Stimulated activated CD8-positive, alpha-beta memory T cell treated with anti-CD3 and anti-CD28 coated beads, Interleukin-15, amount 100 ng/mL, for 4 hours (primary cell): ENCODE results near the gene CYP4F8.
A peak's percentile ranks its signal among the peaks of the same experiment; 100 is the strongest.

Experiments
- DNase-seq, 2 donors: peaks; one replicate each; pipeline ENCODE4 v3.0.0-alpha.2; 2020; ENCODE audit warnings: low read depth in 2 of 2

Gene CYP4F8

DNA sequence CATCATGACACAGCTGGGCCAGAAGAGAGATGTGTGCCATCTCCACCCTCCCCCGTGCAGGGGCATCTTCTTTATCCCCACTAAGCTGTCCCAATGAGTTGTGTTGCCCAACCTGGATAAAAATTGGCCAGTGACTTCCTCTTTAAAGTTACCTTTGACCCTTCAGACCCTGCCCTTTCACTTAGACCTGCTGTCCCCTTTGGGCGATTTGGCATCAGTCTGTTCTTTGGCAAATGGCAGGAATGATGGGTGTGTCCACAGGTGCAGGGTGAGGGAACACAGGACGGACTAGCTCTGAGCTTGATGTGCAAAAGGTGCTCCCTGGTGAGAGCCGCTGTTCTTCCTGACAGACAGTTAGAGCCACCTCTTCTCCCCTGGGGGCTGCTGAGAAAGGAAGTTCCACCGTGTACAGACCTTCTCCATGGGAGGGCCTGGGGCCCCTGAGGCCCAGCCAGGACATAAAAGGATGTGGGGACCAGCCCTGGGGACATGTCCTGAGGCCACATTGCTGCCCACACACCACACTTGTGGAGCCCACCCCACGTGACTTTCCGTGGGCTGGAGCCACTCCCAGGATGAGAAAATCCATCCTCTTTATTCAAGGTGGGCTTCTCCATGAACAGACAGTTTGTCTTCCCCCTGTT lies 1.7 kb downstream of the CYP4F8 start:
- no peak for DNase-seq

DNA sequence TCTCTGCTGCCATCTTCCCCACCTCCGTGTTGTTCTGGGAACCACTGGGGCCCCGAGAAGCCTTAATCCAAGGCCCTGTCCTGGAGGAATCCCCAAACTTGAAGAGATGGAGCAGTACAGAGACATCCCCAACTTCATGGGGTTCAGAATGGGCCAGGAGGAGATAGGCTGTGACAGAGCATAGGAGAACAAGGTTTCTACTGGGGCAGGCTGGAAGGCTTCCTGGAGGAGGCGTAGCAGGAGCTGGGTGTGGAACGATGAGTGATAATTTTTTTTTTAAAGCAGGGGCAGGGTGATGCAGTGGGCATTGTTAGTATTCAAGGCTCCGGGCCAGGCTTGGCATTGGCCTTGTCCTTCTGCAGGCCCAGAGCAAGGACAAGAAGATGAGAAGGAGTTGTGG lies 3.3 kb downstream of the CYP4F8 start:
- no peak for DNase-seq

DNA sequence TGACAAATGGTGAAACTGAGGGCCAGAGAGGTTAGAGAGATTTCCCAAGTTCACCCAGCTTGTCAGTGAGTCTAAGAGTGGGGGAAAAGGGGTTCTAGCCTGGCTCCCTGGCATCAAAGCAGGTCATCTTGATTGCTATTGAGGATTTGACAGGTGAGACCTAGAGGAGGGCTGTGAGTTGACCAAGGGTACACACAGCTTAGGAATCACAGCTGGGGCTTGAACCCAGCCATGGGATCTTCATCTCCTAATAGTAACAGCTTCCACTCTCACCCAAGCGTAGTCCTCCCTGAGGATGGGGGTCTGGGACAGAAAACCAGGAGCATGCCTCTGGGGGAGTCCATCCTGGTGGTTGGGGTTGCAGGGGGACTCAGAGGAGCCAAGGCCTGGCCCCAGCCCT lies 6.8 kb downstream of the CYP4F8 start:
- no peak for DNase-seq

DNA sequence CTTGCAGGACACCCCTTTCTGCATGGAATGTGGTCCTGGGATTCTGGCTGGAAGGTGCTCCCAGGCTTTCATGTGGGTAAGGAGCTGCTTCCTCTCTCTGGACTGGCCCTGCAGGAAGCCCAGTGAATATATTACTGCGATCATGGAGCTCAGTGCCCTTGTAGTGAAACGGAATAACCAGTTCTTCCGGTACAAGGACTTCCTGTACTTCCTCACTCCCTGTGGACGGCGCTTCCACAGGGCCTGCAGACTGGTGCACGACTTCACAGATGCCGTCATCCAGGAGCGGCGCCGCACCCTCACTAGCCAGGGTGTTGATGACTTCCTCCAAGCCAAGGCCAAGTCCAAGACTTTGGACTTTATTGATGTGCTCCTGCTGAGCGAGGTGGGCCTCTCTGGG lies 8.0 kb downstream of the CYP4F8 start:
- no peak for DNase-seq

DNA sequence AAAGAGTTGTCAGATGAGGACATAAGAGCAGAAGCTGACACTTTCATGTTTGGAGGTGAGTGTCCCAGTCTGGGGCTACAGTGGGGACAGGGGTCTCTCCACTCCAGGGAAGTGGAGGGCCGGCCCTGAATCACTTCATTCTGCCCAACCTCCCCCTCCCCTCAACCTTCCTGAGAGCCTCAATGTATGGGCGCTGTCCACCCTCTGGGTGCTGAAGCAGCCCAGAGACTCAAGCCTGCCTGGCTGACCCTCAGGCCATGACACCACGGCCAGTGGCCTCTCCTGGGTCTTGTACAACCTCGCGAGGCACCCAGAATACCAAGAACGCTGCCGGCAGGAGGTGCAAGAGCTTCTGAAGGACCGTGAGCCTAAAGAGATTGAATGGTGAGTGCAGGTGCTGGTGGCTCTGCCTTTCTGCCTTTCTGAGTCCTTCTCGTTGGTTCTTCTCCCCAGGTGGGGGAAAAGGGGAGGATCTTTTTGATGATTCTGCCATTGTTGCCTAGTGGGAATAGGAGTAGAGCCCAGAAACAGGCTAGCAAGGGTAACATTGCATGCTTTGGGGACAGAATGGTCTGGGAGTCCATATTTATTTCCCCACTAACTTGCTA lies 8.8 kb downstream of the CYP4F8 start:
- DNase-seq: no peak

DNA sequence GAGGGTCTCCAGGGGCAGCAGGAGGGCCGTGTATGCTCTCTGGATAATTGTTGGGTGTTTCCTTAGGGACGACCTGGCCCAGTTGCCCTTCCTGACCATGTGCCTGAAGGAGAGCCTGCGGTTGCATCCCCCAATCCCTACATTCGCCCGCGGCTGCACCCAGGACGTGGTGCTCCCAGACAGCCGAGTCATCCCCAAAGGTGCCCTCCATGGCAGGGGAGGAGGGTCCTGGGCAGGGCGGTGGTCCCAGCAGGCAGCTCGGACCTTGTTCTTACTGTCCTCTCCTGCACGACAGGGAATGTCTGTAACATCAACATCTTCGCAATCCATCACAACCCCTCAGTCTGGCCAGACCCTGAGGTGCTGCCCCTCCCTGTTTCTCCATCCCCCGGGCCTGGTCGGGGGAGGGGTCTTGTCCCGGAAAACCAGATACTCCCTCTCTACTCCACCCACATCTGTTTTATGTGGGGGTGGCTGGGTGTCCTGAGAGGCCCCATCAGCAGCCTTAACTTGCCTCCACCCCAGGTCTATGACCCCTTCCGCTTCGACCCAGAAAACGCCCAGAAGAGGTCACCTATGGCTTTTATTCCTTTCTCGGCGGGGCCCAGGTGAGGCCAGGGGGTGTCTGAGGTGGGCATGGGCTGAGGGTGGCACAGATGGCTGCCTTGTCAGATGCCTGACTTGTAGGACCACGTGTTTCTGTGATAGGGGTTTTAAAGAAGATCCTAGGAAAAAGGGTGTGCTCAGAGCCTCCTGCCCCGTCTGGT lies 13.4 kb downstream of the CYP4F8 start:
- DNase-seq: no peak

DNA sequence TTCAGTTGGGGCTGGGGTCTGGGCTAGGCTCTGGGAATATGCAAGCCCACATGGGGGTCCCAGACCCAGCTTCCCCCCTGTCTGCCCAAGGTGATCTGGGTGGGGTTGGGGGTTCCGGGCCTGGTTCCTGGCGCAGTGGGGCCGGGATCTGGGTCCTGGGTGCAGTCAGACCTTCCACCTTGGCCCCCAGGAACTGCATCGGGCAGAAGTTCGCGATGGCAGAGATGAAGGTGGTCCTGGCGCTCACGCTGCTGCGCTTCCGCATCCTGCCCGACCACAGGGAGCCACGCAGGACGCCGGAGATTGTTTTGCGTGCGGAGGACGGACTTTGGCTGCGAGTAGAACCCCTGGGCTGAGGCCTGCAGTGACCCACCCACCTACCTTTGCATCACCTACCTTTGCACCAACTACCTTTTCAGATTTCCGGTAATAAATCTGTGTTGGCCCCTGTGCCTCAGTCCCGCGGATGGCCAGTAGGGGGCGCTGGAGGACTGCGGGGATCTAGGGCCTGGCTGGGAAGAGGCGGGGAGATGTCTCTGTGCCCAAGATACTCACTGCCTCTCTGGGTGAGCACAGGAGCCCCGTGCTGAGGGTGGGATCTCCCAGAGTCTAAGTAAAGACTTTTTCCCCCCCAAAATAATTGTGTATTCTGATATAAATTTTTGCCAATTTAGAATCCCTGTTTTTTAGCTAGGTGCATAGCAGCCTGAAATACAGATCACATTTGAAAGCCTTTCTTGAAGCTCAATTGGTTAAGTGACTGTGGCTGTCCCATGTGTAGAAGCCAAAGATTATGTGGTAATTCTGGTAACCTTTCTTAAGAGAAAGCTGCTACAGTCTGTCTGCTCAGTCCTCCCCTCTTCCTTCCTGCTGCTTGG lies 14.2 kb downstream of the CYP4F8 start:
- DNase-seq: peak; percentile 64 to 71

DNA sequence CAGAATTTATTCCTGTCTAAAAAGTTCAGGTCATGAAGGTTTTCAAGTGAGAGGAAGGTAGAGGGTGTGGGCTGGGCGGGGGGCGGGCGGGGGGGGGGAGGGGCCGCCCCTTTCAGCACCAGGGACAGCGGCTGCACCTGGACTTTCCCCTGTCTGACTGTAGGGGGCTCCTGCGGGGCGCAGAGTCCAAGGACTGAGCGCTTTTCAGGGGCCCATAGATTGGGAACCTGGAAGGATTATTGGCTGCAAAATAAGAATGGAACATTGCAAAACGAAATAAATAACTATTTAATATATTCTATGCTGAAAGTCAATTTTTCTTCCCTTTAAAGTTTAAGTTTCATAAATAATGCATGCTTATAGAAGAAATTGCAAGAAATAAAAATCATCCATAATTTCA lies 16.8 kb downstream of the CYP4F8 start:
- DNase-seq: no peak

DNA sequence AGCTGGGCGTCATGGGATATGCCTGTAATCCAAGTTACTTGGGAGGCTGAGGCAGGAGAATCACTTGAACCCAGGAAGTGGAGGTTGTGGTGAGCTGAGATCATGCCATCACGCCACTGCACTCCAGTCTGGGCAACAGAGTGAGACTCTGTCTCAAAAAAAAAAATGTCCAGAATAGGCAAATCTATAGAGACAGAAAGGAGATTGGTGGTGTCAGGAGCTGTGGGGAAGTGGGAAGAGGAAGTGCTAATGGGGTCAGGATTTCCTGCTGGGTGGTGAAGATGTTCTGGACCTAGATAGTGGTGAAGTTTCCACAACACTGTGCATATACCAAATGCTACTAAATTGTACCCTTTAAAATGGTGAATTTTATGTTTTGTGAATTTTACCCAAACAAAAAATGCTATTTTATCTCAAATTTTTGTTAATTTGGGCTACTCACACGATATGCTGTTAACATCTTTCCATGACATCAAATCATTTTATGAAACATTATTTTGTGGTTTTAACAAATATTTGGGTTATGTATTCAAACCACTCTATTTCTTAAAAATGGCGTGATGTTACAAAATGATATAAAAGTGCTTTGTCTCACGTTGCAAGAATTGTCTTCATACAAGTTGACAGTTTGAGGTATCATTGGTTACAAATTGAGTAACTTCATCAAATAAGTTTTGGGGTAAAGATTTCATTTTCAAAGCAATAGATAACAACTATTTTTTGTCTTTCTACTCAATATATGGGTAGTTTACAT lies 18.2 kb downstream of the CYP4F8 start:
- DNase-seq: no peak

DNA sequence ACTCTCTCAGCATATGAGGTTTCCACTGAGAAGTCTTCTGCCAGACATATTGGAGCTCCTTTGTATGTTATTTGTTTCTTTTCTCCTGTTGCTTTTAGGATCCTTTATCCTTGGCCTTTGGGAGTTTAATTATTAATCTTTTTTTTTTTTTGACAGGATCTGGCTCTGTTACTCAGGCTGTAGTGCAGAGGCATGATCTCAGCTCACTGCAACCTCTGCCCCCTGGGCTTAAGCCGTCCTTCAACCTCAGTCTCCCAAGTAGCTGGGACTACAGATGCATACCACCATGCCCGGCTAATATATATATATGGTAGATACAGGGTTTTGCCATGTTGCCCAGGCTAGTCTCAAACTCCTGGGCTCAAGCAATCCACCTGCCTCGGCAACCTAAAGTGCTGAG lies 19.1 kb downstream of the CYP4F8 start:
- DNase-seq: no peak

DNA sequence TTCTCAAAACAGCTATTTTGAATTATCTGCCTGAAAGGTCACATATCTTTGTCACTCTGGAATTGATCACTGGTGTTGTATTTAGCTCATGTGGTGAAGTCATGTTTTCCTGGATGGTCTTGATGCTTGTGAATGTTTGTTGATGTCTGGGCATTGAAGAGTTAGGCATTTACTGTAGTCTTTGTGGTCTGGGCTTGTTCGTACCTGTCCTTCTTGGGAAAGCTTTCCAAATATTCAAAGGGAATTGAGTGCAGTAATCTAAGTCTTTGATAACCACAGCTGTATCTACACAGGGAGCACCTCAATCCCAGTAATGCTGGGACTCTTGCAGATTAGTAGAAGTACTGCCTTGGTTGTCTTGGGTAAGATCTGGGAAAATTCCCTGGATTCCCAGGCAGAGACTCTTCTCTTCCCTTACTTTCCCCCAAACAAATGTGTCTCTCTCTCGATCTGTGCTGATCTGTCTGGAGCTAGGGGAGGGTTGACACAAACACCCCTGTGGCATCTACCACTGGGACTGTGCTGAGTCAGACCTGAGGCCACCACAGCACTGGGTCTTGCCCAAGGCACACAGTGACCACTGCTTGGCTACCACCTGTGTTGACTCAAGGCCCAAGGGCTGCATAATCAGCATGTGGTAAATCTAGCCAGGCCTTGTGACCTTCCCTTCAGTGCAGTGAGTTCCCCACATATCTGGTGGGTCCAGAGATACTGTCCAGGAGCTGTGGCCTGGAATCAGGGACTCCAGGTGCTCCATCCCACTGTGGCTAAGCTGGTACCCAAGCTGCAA lies 20.2 kb downstream of the CYP4F8 start:
- no peak for DNase-seq

DNA sequence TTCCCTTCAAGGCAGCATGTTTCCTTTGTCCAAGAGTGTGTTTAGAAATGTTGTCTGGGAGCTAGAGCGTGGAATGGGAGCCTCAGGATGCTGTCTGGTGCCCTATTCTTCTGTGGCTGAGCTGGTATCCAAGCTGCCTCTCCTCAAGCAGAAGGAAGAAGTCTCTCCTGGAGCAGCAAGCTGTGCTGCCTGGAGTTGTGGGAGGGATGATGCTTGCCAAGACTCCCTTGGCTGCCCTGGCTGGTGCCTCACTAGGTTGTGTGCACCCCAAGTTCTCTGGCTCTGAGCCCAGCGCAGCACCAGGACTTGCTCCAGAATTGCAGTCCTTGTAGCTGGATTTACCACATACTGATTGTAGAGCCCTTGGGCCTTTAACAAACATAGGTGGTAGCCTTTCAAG lies 21.0 kb downstream of the CYP4F8 start:
- no peak for DNase-seq

DNA sequence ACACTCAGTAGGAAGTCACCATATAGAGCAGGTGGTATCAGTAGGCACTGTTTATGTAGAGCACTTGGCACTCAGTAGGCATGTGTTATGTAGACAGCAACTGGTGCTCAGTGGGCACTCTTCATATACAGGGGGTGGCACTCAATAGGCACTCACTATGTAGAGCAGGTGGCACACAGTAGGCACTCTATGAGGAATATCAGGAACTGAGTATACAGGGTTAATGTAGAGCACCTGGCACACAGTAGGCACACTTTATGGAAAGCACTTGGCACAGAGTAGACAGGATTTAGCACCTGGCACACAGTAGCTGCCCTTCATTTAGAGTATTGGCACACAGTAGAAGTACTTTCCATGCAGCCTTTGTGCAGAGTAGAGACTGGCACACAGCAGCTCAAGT lies 24.6 kb downstream of the CYP4F8 start:
- DNase-seq: no peak

DNA sequence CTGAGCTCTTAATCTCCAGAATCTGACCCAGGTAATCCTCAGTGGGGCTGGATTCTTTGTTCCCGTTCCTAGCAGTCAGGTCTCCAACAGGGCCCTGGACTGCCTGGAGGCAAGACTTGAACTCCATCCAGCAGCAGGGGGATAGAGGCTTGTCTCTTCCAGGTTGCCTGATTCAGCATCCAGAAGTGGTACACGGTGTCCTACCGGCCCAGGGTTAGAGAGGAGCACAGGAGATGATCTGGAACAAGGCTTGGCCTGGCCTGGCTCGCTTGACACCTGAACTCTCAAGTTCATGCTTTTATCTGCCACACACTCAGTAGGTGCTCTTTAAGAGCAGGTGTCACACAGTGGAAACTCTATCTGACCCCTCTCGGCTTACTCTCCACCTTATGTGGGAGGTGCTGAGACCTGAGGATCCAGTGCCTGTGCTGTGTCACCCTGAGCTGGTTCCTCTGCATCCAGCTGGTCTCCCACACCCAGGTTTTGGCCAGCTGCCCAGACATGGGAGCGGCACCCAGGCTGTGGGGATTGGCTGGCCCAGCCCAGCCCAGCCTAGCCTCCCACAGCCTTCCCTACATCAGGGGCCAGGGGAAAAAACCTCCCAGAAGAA lies 25.4 kb downstream of the CYP4F8 start, which contains the start of gene CYP4F3:
TSS of gene CYP4F3 (plus strand) at position 604 of the 610 bp plus-strand sequence. CDS start 519 bp downstream, outside the sequence.
- DNase-seq: no peak

DNA sequence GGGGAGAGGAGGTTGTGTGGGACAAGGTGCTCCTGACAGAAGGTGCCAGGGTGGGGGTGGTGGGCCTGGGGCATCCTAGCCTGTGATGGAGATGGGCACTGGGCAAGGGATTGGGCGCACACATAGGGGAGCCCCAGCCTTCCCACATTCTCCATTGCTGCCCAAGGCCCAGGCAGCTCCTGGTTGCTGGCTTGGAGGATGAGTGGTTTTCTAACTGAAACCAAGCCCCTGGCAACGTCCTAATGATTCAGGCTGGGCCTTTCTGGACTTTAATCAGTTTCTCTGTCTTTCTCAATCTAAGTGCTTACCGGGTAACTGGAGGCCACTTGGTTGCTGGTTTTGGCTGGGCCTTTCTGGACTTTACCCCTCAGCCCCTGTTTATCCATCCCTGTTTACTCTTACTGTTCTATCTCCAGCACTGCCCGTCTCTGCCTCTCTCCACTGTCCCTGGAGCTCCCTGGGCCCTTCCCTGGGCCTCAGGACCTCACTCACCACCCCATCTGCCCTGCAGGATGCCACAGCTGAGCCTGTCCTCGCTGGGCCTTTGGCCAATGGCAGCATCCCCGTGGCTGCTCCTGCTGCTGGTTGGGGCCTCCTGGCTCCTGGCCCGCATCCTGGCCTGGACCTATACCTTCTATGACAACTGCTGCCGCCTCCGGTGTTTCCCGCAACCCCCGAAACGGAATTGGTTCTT lies 26.0 kb downstream of the CYP4F8 start:
- no peak for DNase-seq

DNA sequence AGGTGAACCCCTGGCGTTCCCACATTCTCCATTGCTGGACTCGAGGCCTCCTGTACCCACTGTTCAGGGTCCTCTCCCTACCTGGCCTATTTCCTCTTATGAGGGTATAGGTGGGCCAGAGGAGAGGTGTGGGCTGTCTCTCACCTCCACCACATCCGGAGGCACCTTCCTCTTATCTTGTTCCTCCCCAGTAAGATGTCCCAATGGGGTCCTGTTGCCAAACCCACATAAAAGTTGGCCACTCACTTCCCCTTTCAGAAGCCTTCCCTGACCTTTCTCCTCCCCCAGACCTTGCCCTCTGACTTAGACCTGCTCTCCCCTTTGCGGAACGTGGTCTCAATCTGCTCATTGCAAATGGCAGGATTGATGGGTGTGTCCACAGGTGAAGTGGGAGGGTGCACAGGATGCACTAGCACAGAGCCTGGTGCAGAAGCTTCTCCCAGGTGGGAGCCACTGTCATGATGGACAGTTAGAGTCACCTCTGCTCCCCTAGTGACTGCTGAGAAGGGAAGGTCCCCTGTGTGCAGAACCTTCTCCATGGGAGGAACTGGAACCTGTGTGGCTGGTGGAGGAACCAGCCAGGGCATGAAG lies 27.0 kb downstream of the CYP4F8 start:
- no peak for DNase-seq

DNA sequence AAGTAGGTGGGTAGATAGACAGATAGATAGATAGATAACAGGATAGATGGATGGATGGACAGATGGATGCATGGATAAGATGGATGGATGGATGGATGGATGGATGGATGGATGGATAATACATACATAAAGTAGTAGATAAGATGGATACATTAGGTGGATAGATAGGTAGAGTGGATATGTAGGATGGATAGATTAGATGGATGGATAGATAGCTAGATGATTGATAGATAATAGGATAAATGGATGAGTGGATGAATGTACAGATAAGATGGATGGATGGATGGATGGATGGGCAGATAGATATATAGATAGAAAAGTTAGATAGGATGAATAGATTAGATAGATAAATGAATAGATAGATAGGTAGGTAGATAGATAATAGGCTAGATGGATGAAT lies 27.8 kb downstream of the CYP4F8 start:
- no peak for DNase-seq

DNA sequence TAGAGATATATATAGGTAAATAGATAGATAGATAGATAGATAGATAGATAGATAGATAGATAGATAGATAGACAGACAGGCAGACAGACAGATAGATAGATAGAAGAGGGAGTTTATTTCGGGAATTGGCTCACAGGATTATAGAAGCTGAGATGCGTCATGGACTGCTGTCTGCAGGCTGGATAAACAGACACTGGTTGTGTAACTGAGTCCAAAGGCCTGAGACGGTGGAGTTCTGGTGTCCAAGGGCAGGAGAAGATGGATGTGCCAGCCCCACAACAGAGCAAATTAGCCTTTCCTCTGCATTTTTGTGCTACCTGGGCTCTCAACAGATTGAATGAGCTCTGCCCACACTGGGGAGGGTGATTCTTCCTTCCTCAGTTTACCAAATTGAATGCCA lies 28.4 kb downstream of the CYP4F8 start:
- DNase-seq: no peak
